ENCODE results near the gene GABBR2.

DNA sequence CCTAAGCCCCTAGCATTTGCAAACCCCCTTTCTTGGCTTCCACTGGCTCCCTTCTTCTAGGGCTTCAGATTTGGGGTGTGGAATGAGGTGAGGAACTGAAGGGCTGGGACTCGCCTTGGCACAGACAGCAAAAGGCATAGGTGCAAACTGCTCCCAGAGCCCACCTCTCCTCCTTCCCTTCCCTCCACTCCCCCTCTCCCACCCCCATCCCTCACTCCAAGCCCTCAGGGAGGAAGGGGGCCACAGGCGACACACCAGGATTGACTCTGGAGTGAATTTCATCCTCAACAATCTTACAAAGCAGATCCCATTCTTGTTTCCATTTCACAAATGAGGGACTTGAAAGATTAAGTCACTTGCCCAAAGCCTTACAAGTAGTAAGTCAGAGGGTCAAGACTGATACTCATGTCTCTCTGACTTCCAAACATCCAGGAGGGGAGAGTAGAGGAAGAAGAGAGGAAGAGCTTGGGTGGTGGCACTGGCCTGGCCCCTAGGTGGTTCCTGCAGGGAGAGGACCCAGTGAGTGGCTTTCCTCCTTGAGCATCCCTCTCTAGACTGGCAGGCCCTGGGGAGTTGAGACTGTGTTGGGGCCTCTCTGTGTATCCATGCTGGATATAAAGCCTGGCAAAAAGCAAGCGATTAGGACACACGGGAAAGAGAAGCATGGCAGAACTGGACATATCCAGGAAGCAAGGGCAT lies 193.1 kb downstream of the GABBR2 start:
- no peak for TF ChIP-seq EZH2 (IDR thresholded peaks at IDR 0.05; ENCODE audit: low read depth)
- TF ChIP-seq, protein P1, sequence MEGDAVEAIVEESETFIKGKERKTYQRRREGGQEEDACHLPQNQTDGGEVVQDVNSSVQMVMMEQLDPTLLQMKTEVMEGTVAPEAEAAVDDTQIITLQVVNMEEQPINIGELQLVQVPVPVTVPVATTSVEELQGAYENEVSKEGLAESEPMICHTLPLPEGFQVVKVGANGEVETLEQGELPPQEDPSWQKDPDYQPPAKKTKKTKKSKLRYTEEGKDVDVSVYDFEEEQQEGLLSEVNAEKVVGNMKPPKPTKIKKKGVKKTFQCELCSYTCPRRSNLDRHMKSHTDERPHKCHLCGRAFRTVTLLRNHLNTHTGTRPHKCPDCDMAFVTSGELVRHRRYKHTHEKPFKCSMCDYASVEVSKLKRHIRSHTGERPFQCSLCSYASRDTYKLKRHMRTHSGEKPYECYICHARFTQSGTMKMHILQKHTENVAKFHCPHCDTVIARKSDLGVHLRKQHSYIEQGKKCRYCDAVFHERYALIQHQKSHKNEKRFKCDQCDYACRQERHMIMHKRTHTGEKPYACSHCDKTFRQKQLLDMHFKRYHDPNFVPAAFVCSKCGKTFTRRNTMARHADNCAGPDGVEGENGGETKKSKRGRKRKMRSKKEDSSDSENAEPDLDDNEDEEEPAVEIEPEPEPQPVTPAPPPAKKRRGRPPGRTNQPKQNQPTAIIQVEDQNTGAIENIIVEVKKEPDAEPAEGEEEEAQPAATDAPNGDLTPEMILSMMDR (conservative IDR thresholded peaks at IDR 0.05): no peak
